ENCODE results near the gene BCL2.

The BCL2 gene

DNA sequence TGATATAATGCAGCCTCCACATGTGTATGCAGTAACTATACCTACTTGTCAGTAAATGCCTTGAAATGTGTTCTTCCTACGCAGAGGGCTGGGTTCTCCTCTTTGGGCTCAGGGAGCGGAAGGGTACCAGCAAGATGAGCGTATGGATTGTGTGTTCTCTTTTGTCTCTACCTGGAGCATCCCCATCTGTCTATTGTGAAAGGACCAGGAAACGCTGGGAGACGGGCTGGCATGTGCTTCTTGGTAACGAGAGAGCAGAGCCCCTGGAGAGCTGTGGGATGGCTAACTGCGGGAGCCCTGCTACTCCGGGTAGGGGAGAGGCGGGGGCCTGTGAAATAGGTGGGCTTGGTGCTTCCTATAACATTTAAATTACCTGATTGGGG, 80.9 kb downstream of the BCL2 start:
- peak overlapping the region; percentile 11 for H2BK120ac ChIP-seq (ENCODE audit: insufficient read depth, low read length, poor library complexity)
- no CpG with 5 or more reads among the region's 9 CpGs for WGBS (ENCODE audit: extremely low coverage, insufficient coverage, insufficient read length)
- peaks cover 3 to 13% of the 10 kb centered on the region in 2 experiments for H3K4me1 ChIP-seq (ENCODE audit: control insufficient read depth in 1 of 2, insufficient read depth in 2 of 2, low read length in 2 of 2)

GRCh38 chr18:63237881-63238692, 81.5 kb downstream of the BCL2 start:
- Histone ChIP-seq H2AFZ (ENCODE audit: insufficient read depth, low read length, poor library complexity) (no peak overlapping the region), H3K18ac (ENCODE audit: low read length) (no peak overlapping the region), H2AK5ac (ENCODE audit: low read length) (no peak overlapping the region), H3K27ac (ENCODE audit: low read depth, low read length) (peak overlapping the region; percentile 26), H3K79me1 (ENCODE audit: low read length) (peaks cover 6% of the 10 kb centered on the region), H2BK12ac (ENCODE audit: low read length) (no peak overlapping the region), H3K9ac (ENCODE audit: low read length) (no peak overlapping the region), H2BK5ac (ENCODE audit: low read depth, low read length, poor library complexity) (no peak overlapping the region), H3K4me2 (ENCODE audit: low read length) (peak overlapping the region; percentile 36), H4K91ac (ENCODE audit: low read depth, low read length) (no peak overlapping the region), H3K4me1 (ENCODE audit: control insufficient read depth in 1 of 2, insufficient read depth in 2 of 2, low read length in 2 of 2) (peaks cover 3 to 13% of the 10 kb centered on the region in 2 experiments), H3K4me3 (ENCODE audit: low read depth, low read length) (no peak overlapping the region), H2BK120ac (ENCODE audit: insufficient read depth, low read length, poor library complexity) (peak overlapping the region; percentile 11), H3K36me3 (ENCODE audit: control insufficient read depth in 1 of 2, insufficient read depth in 2 of 2, low read length in 2 of 2) (no peaks in the 10 kb centered on the region), H4K12ac (ENCODE audit: low read depth, low read length) (no peak overlapping the region), H3K14ac (ENCODE audit: low read length) (no peak overlapping the region), H3K79me2 (ENCODE audit: control insufficient read depth, insufficient read depth, low read length, poor library complexity) (no peaks in the 10 kb centered on the region), H3K9me3 (ENCODE audit: insufficient read depth, low read depth, low read length) (peaks cover 2% of the 10 kb centered on the region), H3K27me3 (ENCODE audit: insufficient read depth, low read length) (no peaks in the 10 kb centered on the region), H3K4ac (ENCODE audit: low read depth, low read length) (no peak overlapping the region), H4K8ac (ENCODE audit: low read depth, low read length) (no peak overlapping the region), H3K23ac (ENCODE audit: low read length) (no peak overlapping the region)
- peak; percentile 90 to 97 for DNase-seq
- no CpG with 5 or more reads among the region's 14 CpGs for WGBS (ENCODE audit: extremely low coverage, insufficient coverage, insufficient read length)

More for the DNA sequence above, 80.9 kb downstream of the BCL2 start:
- DNase-seq, result peak; percentile 59 to 78
- H3K27me3 ChIP-seq (ENCODE audit: insufficient read depth, low read length), result no peaks in the 10 kb centered on the region
- no peak overlapping the region for H3K9ac ChIP-seq (ENCODE audit: low read length)
- H4K8ac ChIP-seq (ENCODE audit: low read depth, low read length), result no peak overlapping the region
- no peak overlapping the region for H3K23ac ChIP-seq (ENCODE audit: low read length)
- no peak overlapping the region for H4K12ac ChIP-seq (ENCODE audit: low read depth, low read length)
- H3K79me1 ChIP-seq (ENCODE audit: low read length), result peaks cover 6% of the 10 kb centered on the region
- no peak overlapping the region for H2BK12ac ChIP-seq (ENCODE audit: low read length)
- no peaks in the 10 kb centered on the region for H3K36me3 ChIP-seq (ENCODE audit: control insufficient read depth in 1 of 2, insufficient read depth in 2 of 2, low read length in 2 of 2)
- no peak overlapping the region for H3K4me3 ChIP-seq (ENCODE audit: low read depth, low read length)
- no peak overlapping the region for H2BK5ac ChIP-seq (ENCODE audit: low read depth, low read length, poor library complexity)
- no peak overlapping the region for H2AFZ ChIP-seq (ENCODE audit: insufficient read depth, low read length, poor library complexity)
- no peak overlapping the region for H3K14ac ChIP-seq (ENCODE audit: low read length)
- no peaks in the 10 kb centered on the region for H3K79me2 ChIP-seq (ENCODE audit: control insufficient read depth, insufficient read depth, low read length, poor library complexity)
- H2AK5ac ChIP-seq (ENCODE audit: low read length), result no peak overlapping the region
- H3K27ac ChIP-seq (ENCODE audit: low read depth, low read length), result no peak overlapping the region
- H3K18ac ChIP-seq (ENCODE audit: low read length), result no peak overlapping the region
- no peak overlapping the region for H3K4ac ChIP-seq (ENCODE audit: low read depth, low read length)
- H4K91ac ChIP-seq (ENCODE audit: low read depth, low read length), result no peak overlapping the region
- peaks cover 2% of the 10 kb centered on the region for H3K9me3 ChIP-seq (ENCODE audit: insufficient read depth, low read depth, low read length)
- peak overlapping the region; percentile 3 for H3K4me2 ChIP-seq (ENCODE audit: low read length)

GRCh38 chr18:63236921-63237846, 82.4 kb downstream of the BCL2 start:
- Histone ChIP-seq H3K18ac (ENCODE audit: low read length) (no peak overlapping the region), H3K27me3 (ENCODE audit: insufficient read depth, low read length) (no peaks in the 10 kb centered on the region), H3K4ac (ENCODE audit: low read depth, low read length) (no peak overlapping the region), H2AK5ac (ENCODE audit: low read length) (no peak overlapping the region), H3K4me3 (ENCODE audit: low read depth, low read length) (no peak overlapping the region), H4K91ac (ENCODE audit: low read depth, low read length) (no peak overlapping the region), H3K4me2 (ENCODE audit: low read length) (no peak overlapping the region), H2BK120ac (ENCODE audit: insufficient read depth, low read length, poor library complexity) (no peak overlapping the region), H3K4me1 (ENCODE audit: control insufficient read depth in 1 of 2, insufficient read depth in 2 of 2, low read length in 2 of 2) (peaks cover 3 to 13% of the 10 kb centered on the region in 2 experiments), H3K27ac (ENCODE audit: low read depth, low read length) (no peak overlapping the region), H2AFZ (ENCODE audit: insufficient read depth, low read length, poor library complexity) (no peak overlapping the region), H3K79me1 (ENCODE audit: low read length) (peaks cover 6% of the 10 kb centered on the region), H4K12ac (ENCODE audit: low read depth, low read length) (no peak overlapping the region), H2BK5ac (ENCODE audit: low read depth, low read length, poor library complexity) (no peak overlapping the region), H3K79me2 (ENCODE audit: control insufficient read depth, insufficient read depth, low read length, poor library complexity) (no peaks in the 10 kb centered on the region), H2BK12ac (ENCODE audit: low read length) (peak overlapping the region; percentile 34), H3K36me3 (ENCODE audit: control insufficient read depth in 1 of 2, insufficient read depth in 2 of 2, low read length in 2 of 2) (no peaks in the 10 kb centered on the region), H4K8ac (ENCODE audit: low read depth, low read length) (no peak overlapping the region), H3K9me3 (ENCODE audit: insufficient read depth, low read depth, low read length) (peaks cover 2% of the 10 kb centered on the region), H3K23ac (ENCODE audit: low read length) (no peak overlapping the region), H3K14ac (ENCODE audit: low read length) (no peak overlapping the region), H3K9ac (ENCODE audit: low read length) (no peak overlapping the region)
- peak; percentile 90 to 95 for DNase-seq
- no CpG with 5 or more reads among the region's 21 CpGs for WGBS (ENCODE audit: extremely low coverage, insufficient coverage, insufficient read length)

DNA sequence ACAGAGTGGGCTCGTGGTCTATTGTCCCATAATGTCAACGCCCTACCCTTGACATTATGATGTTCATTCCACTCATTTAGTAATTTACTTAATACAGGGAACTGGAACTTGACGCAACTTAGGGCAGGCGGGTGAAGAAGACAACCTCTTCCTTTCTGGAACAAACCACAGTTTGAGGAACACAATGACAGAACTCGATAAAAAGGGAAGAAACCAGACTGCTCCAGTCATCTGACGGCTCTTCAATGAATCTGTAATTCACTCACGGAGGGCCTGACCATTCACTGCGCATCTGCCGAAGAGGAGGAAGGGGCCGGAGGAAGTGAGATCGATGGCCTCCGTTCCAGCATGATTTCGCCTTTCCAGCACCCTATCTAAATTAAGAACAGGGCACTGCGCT, 83.2 kb downstream of the BCL2 start:
- Histone ChIP-seq H3K27me3 (ENCODE audit: insufficient read depth, low read length) (no peaks in the 10 kb centered on the region), H2AFZ (ENCODE audit: insufficient read depth, low read length, poor library complexity) (no peak overlapping the region), H3K4me3 (ENCODE audit: low read depth, low read length) (no peak overlapping the region), H3K18ac (ENCODE audit: low read length) (no peak overlapping the region), H2BK12ac (ENCODE audit: low read length) (peak overlapping the region; percentile 24), H3K4me2 (ENCODE audit: low read length) (no peak overlapping the region), H3K79me2 (ENCODE audit: control insufficient read depth, insufficient read depth, low read length, poor library complexity) (no peaks in the 10 kb centered on the region), H4K91ac (ENCODE audit: low read depth, low read length) (no peak overlapping the region), H4K8ac (ENCODE audit: low read depth, low read length) (no peak overlapping the region), H3K23ac (ENCODE audit: low read length) (no peak overlapping the region), H3K14ac (ENCODE audit: low read length) (no peak overlapping the region), H2BK5ac (ENCODE audit: low read depth, low read length, poor library complexity) (no peak overlapping the region), H3K9me3 (ENCODE audit: insufficient read depth, low read depth, low read length) (peaks cover 2% of the 10 kb centered on the region), H4K12ac (ENCODE audit: low read depth, low read length) (no peak overlapping the region), H2BK120ac (ENCODE audit: insufficient read depth, low read length, poor library complexity) (peak overlapping the region; percentile 75), H3K27ac (ENCODE audit: low read depth, low read length) (no peak overlapping the region), H3K4me1 (ENCODE audit: control insufficient read depth in 1 of 2, insufficient read depth in 2 of 2, low read length in 2 of 2) (peaks cover 3 to 13% of the 10 kb centered on the region in 2 experiments), H3K79me1 (ENCODE audit: low read length) (peaks cover 4% of the 10 kb centered on the region), H3K9ac (ENCODE audit: low read length) (no peak overlapping the region), H2AK5ac (ENCODE audit: low read length) (peak overlapping the region; percentile 35), H3K4ac (ENCODE audit: low read depth, low read length) (no peak overlapping the region), H3K36me3 (ENCODE audit: control insufficient read depth in 1 of 2, insufficient read depth in 2 of 2, low read length in 2 of 2) (no peaks in the 10 kb centered on the region)
- peak in 1 of 2 donors; percentile 45 for DNase-seq
- no CpG with 5 or more reads among the region's 14 CpGs for WGBS (ENCODE audit: extremely low coverage, insufficient coverage, insufficient read length)

Data from trophoblast cell (in vitro differentiated cells and primary cell).